Activated T-cell treated with anti-CD3 and anti-CD28 coated beads, Interleukin-2, amount 50 U/mL, for 4 hours (primary cell): ENCODE measurements around the gene ZNF205. TPM values are rescaled to one million over a fixed set of nuclear protein-coding genes. Genes with fewer than 3 reads are reported as not detected.
A peak's percentile ranks its signal among the peaks of the same experiment; 100 is the strongest.
"Not testable (repeated sequence)": the region's sequence is repeated elsewhere in the genome, so short reads cannot be mapped to it uniquely, and the experiment has no call there.

Source experiments
- ATAC-seq, 2 donors: fragments of 200-7000 bp; cut with Tn5 transposase; one replicate each; pipeline ENCODE4 v1.10.0; 2021
- DNase-seq: peaks from one replicate; pipeline ENCODE4 v3.0.0-alpha.2; 2020
- H3K27me3 Mint-ChIP-seq: one replicate; pipeline ENCODE4 v1.8.0; 2021; ENCODE audit warnings: low read depth, mixed read lengths
- H3K36me3 Mint-ChIP-seq: one replicate; pipeline ENCODE4 v1.8.0; 2022; ENCODE audit warnings: mixed read lengths; ENCODE audit not compliant: insufficient read depth
- H3K4me1 Mint-ChIP-seq: one replicate; pipeline ENCODE4 v1.8.0; 2021; ENCODE audit warnings: low read depth, mixed read lengths
- H3K4me3 Mint-ChIP-seq: one replicate; pipeline ENCODE4 v1.8.0; 2021; ENCODE audit warnings: mild to moderate bottlenecking, moderate library complexity, mixed read lengths
- H3K9me3 Mint-ChIP-seq: one replicate; pipeline ENCODE4 v1.8.0; 2021; ENCODE audit warnings: mixed read lengths
- total RNA-seq, 3 donors: library from RNA; stranded (reverse); gene quantifications; one replicate each; pipeline ENCODE4 v1.2.1, GENCODE V29; 2021

The ZNF205 gene
- total RNA-seq, 3 donors from 2014 or later = 0.18 to 0.57 TPM; not detected in 1

DNA sequence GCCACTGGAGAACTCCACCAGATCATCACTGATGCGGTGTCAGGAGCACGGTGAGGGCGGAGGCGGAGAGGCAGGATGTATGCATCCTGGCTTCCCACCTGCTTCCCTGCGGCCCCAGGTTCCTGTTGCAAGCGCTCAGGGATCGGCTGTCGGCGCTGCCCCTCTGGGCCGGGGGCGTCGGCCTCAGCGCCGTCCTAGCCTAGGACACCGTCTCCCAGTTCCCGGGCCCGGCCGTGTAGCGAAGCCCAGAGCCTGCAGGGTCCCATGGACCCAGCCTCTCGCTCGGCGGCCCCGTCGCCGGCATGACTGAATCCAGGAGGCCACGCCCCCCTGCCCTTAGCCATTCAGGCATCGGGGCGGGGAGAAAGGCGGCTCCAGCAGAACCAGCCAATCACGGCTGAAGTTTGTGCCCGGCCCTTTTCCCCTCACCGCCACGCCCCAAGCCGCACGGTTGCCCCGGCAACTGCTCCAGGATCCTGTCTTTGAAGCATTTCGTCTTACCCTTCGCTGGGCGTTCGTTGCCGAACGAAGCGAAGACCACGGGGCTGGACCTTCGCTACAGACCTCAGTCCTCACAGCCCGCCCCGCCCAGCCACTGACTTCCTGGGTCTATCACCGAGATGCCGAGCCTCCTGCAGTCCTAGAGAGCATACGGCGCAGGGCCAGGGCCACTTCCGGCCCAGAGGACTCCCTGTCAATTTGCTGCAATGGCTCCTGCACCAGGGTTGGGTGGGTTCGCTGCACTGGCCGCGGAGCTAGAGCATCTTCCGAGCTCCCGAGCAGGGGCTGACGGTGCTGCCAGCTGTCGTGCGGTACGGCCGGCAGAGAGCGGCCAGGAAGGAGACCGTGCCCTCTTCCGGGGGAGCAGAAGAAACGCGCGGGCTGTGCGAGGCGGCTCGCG, 11.8 kb downstream of the ZNF205 start:
- Mint-ChIP-seq H3K27me3 (no peaks in the 10 kb centered on the region), H3K4me1 (peaks cover 40% of the 10 kb centered on the region), H3K9me3 (no peaks in the 10 kb centered on the region), H3K4me3 (peak overlapping the region; percentile 95), H3K36me3 (no peaks in the 10 kb centered on the region)
- peak; percentile 95 for DNase-seq
- peak; percentile 91 to 93 for ATAC-seq

DNA sequence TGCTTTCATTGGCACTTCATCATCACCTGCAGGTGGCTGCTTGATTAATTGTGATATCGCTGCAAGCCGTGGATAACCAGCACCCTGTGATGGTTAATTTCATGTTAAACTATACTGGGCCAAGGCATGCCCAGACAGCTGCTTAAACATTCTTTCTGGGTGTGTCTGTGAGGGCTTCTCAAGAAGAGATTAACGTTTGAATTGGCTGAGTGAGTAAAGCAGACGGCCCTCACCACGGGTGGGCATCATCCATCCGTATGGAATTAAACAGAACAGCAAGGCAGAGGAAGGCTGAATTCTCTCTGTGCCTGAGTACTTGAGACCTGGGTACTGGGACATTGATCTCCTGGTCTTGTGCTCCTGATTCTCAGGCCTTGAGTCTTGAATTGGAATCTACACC, 15.4 kb downstream of the ZNF205 start:
- H3K4me3 Mint-ChIP-seq = no peak overlapping the region
- no peak for ATAC-seq
- no peaks in the 10 kb centered on the region for H3K9me3 Mint-ChIP-seq

DNA sequence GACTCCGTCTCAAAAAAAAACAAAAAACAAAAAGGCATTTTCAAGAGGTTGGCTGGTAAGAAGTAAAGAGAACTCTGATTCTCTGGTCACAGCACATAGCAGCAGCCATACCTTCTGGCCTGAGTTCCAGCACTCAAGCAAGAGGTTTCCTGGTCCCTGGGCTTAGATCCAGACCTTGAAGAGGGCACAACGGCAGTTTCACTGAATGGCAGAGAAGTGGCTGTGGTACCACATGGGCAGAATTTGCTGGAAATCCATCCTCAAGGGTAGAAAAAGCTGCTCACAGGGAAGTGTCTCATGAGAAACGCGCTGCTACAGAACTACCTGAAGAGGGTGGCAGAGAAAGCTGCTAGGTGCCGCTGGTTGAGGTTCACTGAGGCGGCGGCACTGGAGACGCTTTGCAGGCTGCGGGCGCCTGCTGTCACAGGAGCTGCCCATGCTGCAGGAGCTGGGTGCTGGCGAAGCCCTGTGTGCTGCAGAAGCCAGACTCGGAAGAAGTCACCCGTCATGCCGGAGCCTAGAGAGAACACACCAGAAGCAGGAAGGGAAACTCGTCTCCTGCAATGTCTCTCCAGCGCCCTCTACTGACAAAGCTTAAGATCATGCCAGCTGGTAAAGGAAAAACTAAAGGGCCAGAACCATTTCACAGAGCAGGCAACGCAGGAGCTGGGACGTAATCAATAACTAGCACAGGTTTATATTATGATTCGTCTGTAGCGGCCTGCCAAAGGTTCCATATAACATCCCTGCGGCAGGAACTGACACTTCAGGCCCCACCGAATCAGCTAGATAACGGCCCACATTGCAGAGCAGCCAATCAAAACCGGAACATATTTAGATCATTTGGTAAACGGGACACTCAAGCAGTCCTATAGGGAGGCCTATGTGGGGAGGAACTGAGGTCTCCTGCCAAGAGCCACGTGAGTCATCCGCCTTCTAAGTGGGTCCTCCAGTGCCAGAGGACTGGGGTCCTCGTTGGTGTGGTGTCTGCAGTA, 17.0 kb downstream of the ZNF205 start:
- Mint-ChIP-seq H3K27me3 (no peaks in the 10 kb centered on the region), H3K4me1 (peaks cover 54% of the 10 kb centered on the region), H3K9me3 (no peaks in the 10 kb centered on the region), H3K4me3 (peak overlapping the region; percentile 90), H3K36me3 (peaks cover 8% of the 10 kb centered on the region)
- DNase-seq (peak; percentile 70), ATAC-seq (peak; percentile 69 to 70)

More for the DNA sequence above, 15.4 kb downstream of the ZNF205 start:
- Mint-ChIP-seq H3K36me3 (peaks cover 5% of the 10 kb centered on the region), H3K27me3 (no peaks in the 10 kb centered on the region), H3K4me1 (peaks cover 52% of the 10 kb centered on the region)
- DNase-seq = no peak

DNA sequence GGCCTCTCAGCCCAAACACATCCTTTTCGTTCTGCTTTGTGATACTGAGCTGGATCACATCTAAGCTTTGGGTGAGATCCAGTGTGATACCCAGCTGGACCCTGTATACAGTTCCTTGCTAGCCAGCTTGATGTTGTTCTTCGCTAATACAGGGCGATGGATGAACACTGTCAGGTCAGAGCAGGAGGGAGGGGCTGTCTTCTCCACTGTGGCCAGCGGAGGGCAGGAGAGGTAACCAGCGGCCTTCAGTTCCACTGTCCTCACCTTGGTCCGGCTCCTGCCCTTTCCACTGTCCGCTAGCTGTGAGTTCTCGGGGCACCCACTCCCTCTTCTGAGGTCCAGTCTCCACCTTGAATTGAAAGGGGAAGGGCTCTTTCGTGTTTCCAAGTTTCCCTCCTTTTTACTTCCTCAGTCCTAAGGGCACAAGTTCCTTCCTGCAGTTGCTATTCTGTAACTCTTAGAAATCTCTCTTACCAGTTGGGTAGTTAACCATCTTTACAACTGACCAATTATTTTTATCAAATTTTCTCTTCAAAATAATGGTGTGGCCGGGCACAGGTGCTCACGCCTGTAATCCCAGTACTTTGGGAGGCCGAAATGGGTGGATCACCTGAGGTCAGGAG, 19.5 kb downstream of the ZNF205 start:
- no peaks in the 10 kb centered on the region for H3K27me3 Mint-ChIP-seq
- no peak overlapping the region for H3K4me3 Mint-ChIP-seq
- peak; percentile 25 for DNase-seq
- ATAC-seq = no peak
- H3K4me1 Mint-ChIP-seq = peaks cover 42% of the 10 kb centered on the region
- H3K36me3 Mint-ChIP-seq = peaks cover 8% of the 10 kb centered on the region
- H3K9me3 Mint-ChIP-seq = no peaks in the 10 kb centered on the region

DNA sequence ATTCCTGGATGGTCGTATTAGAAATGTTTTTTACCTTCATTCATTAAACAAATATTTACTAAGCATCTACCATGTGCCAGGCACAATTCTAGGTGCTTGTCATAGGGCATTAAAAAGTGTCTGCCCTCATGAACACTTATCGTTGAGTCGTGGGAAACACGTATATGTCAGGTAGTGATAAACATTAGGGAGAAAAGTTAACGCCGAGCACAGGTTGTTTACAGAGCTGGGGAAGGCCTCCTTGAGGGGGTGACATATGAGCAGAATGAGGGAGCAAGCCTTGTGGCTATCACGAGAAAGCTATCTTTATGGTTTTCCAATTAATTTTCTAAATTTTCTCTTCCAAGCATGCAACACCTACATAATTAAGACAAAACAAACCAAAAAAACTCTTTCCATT, 21.5 kb downstream of the ZNF205 start:
- no peak for DNase-seq
- no peak for ATAC-seq
- peak overlapping the region; percentile 99 for H3K4me3 Mint-ChIP-seq
- no peaks in the 10 kb centered on the region for H3K27me3 Mint-ChIP-seq
- H3K9me3 Mint-ChIP-seq = no peaks in the 10 kb centered on the region
- H3K4me1 Mint-ChIP-seq = peaks cover 30% of the 10 kb centered on the region
- peaks cover 13% of the 10 kb centered on the region for H3K36me3 Mint-ChIP-seq

DNA sequence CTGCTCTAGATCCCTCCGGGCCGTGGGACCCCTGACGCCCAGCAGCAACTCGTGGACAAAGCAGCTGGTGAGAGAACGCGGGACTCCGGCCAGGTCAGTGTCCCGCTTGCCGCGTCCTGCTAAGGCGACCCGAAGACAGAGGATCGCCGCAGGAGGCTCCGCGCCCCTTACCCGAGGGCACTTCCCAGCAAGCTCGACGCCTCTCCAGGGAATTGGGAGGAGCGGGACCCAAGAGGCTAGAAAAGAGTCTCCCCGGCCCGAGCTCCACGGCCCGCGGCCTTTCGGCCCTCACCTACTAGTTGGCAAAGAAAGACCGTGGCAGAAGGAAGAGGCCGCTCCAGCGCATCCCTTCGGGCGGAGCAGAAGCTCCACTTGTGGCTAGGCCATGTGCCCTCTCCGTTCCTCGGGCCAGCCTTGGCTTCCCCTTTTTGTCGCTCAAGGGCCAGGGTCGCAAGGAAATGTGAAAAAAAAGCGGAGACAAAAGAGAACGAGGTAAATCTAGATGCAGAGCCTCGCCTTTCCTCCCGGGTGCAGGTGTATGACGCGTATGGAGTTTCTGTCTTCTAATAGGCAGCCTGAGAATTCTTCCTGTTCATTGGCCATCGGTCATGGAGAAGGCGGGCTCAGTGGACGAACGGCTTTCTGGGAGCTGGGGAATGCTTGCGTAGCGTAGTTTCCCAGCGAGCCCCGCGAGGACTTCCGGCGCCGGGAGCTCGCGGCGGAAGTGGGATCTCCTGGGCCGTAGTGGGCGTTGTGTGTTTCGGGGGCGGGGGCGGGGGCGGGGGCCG, 22.1 kb downstream of the ZNF205 start, which contains the start of gene ZNF213:
Gene ZNF213 (plus strand): TSS at position 692 of the 788 bp plus-strand sequence. CDS start 2,252 bp downstream, outside the sequence.
- DNase-seq = peak; percentile 87
- Mint-ChIP-seq H3K4me1 (peaks cover 23% of the 10 kb centered on the region), H3K27me3 (no peaks in the 10 kb centered on the region), H3K9me3 (no peaks in the 10 kb centered on the region), H3K4me3 (peak within 1 kb of the TSS; percentile 99), H3K36me3 (peaks cover 15% of the 10 kb centered on the region)
- peak; percentile 98 to 99 for ATAC-seq

DNA sequence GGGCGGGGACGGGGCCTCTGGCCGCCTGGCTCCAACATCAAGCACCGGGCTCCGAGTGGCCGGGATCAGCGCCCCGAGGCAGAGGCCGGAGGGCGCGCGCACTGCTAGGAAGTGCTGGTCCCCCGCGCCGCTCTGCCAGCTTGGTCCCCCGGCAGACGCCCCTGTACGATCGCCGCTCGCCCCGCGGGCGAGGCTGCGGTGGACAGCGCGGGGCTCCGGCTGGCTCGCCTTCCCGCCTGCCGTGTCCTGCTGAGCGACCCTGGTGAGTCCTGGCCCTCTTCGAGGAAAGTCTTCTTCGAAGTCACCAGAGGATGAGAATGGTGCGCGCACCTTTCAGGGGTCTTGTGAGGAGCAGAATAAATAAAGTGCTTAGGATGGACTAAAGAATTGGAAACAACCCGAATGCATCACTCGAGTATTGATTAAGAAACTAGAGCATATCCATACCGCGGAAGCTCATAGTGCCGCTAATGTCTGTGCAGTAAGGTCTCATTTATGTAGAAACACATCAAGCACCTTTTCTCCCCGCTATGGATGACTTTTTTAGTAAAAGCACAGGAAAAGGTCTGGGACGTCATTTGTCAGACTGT, 22.8 kb downstream of the ZNF205 start:
- Mint-ChIP-seq H3K9me3 (no peaks in the 10 kb centered on the region), H3K27me3 (no peaks in the 10 kb centered on the region), H3K4me3 (peak overlapping the region; percentile 99), H3K36me3 (peaks cover 11% of the 10 kb centered on the region), H3K4me1 (peaks cover 19% of the 10 kb centered on the region)
- ATAC-seq (peak in 1 of 2 donors; percentile 58), DNase-seq (no peak)

DNA sequence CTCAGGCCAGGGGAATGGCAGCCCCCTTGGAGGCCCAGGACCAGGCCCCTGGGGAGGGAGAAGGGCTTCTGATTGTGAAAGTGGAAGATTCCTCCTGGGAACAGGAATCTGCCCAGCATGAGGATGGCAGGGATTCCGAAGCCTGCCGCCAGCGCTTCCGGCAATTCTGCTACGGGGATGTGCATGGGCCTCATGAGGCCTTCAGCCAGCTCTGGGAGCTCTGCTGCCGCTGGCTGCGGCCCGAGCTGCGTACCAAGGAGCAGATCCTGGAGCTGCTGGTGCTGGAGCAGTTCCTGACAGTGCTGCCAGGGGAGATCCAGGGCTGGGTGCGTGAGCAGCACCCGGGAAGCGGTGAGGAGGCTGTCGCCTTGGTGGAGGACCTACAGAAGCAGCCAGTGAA, 24.9 kb downstream of the ZNF205 start:
- Mint-ChIP-seq H3K36me3 (peaks cover 16% of the 10 kb centered on the region), H3K4me3 (no peak overlapping the region), H3K4me1 (peaks cover 14% of the 10 kb centered on the region), H3K9me3 (no peaks in the 10 kb centered on the region), H3K27me3 (no peaks in the 10 kb centered on the region)
- DNase-seq (no peak), ATAC-seq (no peak)

DNA sequence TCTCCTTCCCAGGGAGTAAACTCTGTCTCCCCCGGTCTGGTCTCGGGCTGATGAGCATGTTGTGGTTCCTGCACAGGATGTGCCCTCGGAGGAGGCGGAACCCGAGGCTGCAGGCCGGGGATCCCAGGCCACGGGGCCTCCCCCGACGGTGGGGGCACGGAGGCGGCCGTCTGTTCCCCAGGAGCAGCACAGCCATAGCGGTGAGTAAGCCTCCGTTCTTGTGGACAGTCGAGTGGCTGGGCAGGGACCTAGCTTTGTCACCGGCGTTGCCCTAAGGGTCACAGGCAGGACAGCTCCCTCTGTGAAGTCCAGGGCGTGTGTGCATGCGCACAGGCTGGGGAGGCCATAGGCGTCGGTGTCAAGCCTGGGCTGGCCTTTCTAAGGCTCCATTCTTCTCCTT, 26.0 kb downstream of the ZNF205 start:
- Mint-ChIP-seq H3K4me1 (peaks cover 10% of the 10 kb centered on the region), H3K36me3 (peaks cover 16% of the 10 kb centered on the region), H3K27me3 (no peaks in the 10 kb centered on the region), H3K4me3 (no peak overlapping the region), H3K9me3 (no peaks in the 10 kb centered on the region)
- DNase-seq = no peak
- no peak for ATAC-seq

DNA sequence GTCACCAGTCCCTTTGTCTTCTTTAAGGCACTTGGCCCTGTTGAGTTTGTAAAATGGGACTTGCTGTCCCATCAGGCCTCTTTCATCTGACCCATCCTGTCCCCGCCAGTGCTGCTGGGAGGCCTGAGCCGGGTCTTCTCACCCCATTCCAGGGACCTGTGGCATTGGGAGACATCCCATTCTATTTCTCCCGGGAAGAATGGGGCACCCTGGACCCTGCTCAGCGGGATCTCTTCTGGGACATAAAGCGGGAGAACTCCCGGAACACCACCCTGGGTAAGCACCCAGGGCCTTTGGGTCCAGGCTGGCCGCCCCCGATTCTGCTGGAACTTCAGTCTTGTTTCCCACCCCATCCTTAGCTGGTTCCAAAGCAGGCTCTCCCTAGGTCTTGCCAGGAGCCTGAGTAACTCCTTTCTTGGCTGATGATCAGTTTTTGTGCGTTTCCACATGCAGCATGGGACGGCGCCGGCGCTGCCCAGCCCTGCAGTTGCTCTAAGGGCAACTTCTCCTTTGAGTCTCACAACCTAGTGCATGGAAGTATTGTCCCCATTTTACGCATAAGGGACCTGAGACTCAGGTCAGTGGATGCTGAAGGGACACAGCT, 26.5 kb downstream of the ZNF205 start:
- Mint-ChIP-seq H3K4me3 (no peak overlapping the region), H3K4me1 (peaks cover 7% of the 10 kb centered on the region), H3K9me3 (no peaks in the 10 kb centered on the region), H3K36me3 (peaks cover 16% of the 10 kb centered on the region), H3K27me3 (no peaks in the 10 kb centered on the region)
- DNase-seq = no peak
- no peak for ATAC-seq

DNA sequence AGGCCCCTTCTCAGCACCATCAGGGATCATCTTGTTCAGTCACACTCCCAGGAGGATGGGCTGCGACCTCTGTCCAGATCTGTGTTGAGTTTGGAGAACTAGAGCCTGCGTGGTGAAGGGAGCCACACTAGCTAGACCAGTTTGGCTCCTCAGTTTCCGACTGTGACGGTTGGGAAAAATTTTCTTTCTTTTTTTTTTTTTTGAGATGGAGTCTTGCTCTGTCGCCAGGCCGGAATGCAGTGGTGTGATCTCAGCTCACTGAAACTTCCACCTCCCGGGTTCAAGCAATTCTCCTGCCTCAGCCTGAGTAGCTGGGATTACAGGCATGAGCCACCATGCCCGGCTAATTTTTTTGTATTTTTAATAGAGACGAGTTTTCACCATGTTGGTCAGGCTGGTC, 27.2 kb downstream of the ZNF205 start:
- peaks cover 16% of the 10 kb centered on the region for H3K36me3 Mint-ChIP-seq
- not testable (repeated sequence) for ATAC-seq, H3K9me3 Mint-ChIP-seq, H3K27me3 Mint-ChIP-seq, H3K4me3 Mint-ChIP-seq, DNase-seq, H3K4me1 Mint-ChIP-seq

DNA sequence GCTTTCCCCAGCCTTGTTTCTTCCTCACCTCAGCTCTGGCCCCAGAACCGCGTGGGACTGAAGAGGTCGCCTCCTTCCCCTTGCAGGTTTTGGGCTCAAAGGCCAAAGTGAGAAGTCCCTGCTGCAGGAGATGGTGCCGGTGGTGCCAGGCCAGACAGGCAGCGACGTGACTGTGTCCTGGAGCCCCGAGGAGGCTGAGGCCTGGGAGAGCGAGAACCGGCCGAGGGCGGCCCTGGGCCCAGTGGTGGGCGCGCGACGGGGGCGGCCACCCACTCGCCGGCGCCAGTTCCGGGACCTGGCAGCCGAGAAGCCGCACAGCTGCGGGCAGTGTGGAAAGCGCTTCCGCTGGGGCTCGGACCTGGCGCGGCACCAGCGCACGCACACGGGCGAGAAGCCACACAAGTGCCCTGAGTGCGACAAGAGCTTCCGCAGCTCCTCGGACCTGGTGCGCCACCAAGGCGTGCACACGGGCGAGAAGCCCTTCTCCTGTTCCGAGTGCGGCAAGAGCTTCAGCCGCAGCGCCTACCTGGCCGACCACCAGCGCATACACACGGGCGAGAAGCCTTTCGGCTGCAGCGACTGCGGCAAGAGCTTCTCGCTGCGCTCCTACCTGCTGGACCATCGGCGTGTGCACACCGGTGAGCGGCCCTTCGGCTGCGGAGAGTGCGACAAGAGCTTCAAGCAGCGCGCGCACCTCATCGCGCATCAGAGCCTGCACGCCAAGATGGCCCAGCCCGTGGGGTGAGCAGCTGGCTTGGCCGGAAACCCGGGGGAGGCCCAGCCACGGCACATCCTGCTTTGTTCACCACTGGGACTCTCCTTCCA, 28.4 kb downstream of the ZNF205 start:
- H3K9me3 Mint-ChIP-seq = no peaks in the 10 kb centered on the region
- H3K4me3 Mint-ChIP-seq = no peak overlapping the region
- H3K36me3 Mint-ChIP-seq = peaks cover 16% of the 10 kb centered on the region
- peaks cover 5% of the 10 kb centered on the region for H3K4me1 Mint-ChIP-seq
- H3K27me3 Mint-ChIP-seq = no peaks in the 10 kb centered on the region
- DNase-seq = no peak
- no peak for ATAC-seq
